Activated CD4-positive, CD25-positive, alpha-beta regulatory T cell treated with anti-CD3 and anti-CD28 coated beads, Interleukin-2, amount 50 U/mL, for 72 hours (primary cell): Measurements from ENCODE around the gene PANK4.
A peak's percentile ranks its signal among the peaks of the same experiment; 100 is the strongest.

Experiments used
- DNase-seq: peaks from one replicate; pipeline ENCODE4 v3.0.0; 2021

PANK4 gene

DNA sequence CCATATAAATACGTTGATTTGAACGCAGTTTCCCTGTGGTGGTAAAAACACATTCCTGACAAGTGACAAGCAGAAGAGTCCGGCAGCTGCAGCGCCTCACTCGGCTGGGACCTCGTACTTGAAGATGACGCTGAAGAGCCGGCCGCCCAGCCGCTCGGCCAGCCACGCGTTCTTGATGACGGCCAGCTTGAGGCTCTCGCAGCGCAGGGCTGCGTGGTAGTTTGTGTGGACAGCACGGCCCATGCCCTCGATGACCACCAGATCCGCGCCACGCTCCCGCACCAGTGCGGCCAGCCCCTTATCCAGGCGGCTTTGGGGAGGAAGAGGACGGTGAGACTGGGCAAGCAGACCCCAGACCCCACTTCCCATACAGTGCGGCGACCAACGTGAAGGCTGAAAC lies 17.6 kb downstream of the PANK4 start:
- no peak for DNase-seq

DNA sequence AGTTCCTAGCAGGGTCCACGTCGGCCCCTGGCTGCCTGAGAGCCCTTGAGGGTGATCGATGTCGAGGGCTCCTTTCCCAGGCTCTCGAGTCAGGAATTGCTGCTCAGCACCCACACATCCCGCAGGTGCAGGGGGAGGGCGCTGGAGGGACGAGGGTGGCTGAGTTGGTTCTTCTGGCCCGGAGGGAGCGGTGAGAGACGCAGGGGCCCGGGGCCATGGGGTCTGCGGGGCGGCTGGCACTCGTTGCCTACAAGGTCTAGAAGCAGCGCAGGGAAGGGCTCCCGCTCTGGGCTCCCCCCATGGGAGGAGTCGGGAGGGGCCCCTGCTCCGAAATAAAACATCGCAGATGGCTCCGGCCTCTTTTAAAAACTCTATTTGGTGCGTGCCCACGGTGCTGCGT lies 18.2 kb downstream of the PANK4 start:
- no peak for DNase-seq

DNA sequence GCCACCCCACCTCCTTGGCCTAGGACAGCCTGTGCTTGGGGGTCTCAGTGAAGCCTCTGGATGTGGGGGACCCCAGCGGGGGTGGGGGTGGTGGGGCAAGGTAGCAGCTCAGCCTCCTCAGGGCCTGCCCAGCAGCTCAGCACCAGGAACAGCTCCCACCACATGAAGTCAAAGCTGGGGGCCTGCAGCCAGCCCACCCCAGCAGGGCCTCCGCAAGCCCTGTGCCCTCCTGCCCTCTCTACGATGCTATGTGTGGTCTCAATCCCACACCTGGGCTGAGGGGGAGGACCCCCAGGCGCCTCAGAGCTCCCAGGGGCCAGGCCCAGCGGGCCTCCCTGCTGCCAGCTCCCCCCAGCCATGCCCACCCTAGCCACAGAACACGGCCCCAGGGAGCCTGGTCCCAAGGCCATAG lies 18.6 kb downstream of the PANK4 start:
- DNase-seq: no peak

GRCh38 chr1:2506901-2507565 lies 19.4 kb downstream of the PANK4 start:
- DNase-seq: no peak

DNA sequence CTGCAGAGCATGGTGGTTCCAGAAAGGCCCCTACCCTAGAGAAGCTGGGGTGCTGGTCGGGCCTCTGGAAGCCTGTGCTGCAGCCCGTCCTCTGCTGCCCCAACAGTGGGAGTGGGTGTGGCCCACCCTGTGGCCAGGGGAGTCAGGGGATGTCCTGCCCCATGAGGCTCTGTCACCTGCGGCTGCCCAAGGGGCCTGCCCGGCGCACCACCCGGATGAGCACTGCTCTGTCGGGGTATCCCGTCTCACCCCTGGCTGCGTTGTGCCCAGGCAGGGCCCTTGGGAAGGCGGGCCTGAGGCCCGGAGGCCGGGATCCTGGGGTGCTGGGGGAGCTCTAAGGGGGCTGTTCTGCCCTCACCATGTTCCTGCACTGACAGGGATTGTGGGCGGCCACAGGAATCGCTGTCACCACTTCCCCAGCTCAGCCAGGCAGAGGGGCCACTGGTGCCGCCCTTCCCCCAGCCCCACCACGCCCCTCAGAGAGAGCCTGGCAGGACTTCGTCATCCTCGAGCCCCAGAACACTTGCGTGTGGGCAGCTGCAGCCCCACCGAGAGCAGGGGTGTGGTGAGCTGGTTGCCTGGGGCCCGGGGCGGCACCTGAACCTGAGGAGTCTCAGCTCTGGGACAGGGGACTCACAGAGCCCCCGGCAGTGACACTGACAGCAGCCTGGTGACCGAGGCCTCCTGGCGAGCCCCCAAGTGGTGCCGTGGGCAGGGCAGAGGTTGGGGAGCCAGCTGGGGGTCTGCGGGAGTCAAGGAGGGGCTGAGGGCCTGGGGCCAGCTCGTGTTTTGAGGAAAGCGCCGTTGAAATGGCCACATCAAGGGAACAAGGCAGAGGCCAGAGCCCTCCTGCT lies 20.2 kb downstream of the PANK4 start:
- no peak for DNase-seq

DNA sequence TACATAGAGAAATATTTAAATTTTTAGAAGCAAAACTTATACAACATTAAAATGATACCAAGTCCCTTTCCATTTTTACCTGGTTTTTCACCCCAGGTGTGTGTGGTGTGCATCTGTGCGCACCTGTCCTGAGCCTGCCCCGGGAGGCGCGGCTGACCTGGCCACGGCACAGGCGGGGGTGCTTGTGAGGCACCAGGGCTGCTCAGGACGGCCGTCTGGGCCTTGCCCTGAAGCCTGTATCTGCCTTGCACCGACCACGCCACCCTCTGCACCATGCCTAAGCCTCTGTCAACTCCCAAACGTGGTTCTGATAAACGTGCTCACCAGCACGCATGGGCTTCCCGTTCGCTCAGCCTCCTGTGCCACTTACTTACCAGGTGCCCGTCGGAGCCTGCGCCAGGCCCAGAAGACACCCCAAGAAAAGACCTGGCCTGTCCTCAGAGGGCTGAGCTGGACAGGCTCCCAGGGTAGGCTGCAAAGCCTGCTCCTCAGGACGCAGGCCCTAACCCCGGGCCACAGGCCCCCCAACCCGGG lies 20.9 kb downstream of the PANK4 start:
- DNase-seq: no peak

DNA sequence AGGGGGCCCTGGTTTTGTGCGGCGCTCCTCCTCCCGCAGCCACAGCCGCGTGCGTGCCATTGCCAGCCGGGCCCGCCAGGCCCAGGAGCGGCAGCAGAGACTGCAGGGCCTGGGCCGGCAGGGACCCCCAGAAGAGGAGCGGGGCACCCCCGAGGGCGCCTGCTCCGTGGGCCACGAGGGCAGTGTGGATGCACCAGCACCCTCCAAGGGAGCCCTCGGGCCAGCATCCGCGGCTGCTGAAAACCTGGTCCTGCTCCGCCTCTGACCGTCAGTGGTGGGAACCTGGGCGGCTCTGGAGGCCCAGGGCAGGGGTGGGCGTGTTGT lies 21.5 kb downstream of the PANK4 start:
- no peak for DNase-seq

GRCh38 chr1:2504225-2504948 lies 22.0 kb downstream of the PANK4 start:
- DNase-seq: no peak

DNA sequence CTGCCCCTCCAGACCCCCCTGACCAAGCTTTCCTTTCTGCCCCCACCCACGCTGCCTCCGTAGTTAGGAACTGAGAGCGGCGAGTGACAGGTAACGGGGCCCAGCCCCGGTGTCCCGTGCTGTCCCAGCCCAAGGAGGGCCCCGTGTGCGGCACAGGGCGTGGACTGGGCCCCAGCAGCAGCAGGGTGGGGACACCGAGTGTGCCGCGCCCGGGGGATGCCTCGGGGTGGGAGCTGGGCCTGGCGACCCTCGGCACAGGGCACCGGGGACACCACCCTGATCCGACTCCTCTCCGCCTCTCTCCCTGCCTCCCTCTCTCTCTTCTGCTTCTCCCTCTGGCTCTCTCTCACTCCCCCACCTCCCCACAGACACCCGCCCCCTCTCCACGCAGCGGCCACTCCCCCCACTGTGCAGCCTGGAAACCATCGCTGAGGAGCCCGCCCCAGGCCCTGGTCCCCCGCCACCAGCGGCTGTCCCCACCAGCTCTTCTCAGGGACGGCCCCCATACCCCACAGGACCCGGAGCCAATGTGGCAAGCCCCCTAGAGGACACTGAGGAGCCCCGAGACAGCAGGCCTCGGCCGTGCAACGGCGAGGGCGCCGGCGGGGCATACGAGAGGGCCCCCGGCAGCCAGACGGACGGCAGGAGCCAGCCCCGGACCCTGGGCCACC lies 22.7 kb downstream of the PANK4 start:
- no peak for DNase-seq

DNA sequence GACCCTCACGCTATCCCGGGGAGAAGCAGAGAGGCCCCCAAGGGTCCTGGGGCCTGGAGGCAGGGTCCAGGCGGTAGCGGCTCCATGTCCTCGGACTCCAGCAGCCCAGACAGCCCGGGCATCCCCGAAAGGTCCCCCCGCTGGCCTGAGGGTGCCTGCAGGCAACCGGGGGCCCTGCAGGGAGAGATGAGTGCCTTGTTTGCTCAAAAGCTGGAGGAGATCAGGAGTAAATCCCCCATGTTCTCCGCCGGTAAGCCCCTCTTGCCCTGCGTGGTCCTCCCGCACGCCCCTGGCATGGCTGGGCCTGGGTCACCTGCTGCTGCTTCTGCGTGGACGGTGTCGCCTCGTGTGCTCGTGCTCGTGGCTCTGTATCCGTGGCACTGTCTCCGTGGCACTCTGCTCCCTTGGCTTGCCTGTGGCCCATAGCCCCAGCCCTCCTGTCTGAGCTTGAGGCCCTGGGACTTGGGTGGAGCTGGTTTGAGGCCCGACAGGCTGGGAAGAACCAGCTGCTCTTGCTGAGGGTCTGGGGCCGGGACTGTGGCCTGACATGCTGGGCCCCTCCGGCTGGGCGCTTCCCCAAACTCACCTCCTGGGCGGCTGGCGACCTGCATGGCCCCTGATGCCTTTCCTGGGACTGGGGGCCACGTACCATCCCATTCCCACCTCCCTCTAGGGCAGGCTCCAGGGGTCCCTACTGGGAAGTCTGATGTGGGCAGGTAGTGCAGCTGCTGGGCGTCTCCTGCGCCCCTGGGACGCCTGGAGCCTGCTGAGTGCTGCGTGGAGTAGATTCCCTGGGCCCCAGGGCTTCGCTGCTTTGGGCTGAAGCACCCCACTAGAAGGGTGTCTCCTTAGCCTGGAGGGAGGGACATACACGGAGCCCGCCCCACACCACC lies 23.5 kb downstream of the PANK4 start:
- DNase-seq: no peak

GRCh38 chr1:2502210-2502609 lies 24.2 kb downstream of the PANK4 start:
- DNase-seq: no peak

DNA sequence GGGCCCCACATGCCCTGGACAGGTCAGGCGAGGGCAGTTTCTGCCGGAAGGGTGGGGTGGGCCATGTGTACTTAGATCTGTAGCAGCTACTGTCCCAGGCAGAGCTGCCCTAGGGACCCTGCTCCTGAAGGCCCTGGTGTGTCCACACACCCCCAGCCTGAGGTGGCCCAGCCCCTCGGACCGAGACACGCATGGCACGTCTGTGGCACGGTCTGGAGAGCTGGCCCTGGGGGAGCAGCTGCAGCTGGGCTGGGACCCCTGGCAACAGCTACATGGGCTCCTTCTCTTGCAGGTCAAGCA lies 24.6 kb downstream of the PANK4 start:
- DNase-seq: no peak

DNA sequence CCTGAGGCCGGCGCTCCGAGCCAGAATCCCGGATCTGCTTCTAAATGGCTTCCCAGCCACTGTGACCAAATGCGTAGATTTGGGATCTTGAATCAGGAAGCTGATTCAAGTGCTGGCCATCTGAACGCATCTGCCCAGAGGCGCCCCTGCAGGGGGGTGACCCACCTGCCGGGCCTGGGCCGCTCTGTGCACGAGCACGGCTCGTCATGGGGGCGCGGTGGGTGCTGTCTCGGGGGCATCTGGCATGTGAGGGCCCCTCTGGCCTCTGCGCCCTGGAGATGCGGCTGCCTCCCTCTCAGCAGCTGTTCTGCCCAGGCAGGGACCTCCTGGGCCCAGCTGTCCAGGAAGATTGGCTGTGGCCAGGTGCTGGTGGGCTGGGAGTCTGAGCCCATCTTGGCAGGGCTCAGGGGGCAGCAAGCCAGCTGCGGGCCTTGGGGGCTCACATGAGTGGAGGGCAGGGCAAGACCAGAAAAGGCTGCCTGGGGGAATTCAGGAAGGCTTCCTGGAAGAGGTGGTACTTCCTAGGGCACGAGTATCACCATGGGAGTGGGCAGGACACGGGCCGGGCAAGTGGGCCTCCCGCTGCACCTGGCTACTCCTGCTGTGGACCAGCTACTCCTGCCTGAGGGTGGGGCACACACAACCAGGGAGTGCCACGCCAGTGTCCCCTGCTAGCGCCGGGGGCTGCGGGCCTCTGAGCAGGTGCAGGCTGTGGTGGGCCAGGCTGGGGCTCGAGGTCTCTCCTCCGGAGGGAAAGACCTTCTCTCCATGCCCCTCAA lies 25.2 kb downstream of the PANK4 start:
- DNase-seq: no peak

GRCh38 chr1:2499986-2500596 lies 26.3 kb downstream of the PANK4 start:
- peak; percentile 42 for DNase-seq

DNA sequence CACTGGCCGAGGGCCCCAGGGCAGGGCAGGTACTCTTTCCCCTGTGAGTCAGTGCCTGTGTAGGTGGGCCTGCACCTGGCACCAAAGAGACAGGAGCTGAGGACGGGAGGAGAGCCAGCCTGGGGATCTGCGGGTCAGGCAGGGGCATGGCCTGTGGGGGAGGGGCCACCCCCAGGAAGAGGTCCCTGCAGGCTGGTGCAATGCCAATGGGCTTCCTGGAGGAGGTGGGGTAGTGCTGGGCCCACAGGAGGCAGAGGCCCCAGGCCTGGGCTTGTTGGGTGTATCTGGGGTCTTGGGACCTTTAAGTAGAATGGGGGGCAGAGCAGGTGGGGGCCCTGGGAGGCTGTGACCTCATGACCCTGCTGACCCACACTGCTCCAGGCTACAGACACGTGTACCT lies 27.1 kb downstream of the PANK4 start:
- no peak for DNase-seq

- DNase-seq: no peak
Measured at GRCh38 chr1:2498648-2499047, 27.7 kb downstream of the PANK4 start.

DNA sequence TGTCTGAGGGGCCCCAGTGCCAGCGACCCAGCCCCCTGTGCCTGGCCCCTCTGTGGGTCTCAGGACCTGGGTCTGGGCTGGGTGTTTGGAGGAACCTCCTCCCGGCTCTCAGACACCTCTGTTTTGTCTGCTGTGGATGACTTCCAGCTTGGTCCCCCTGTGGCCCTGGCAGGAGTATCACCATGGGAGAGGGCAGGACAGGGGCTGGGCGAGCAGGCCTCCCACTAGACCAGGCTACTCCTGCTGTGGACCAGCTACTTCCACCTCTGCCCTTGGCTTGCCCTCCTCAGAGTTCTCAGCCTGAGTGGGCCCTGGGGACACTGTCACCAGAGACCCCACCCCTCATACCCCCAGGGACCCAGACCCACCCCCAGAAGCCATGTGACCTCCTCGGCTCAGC lies 28.5 kb downstream of the PANK4 start:
- DNase-seq: no peak

GRCh38 chr1:2496746-2497145 lies 29.6 kb downstream of the PANK4 start:
- DNase-seq: no peak

DNA sequence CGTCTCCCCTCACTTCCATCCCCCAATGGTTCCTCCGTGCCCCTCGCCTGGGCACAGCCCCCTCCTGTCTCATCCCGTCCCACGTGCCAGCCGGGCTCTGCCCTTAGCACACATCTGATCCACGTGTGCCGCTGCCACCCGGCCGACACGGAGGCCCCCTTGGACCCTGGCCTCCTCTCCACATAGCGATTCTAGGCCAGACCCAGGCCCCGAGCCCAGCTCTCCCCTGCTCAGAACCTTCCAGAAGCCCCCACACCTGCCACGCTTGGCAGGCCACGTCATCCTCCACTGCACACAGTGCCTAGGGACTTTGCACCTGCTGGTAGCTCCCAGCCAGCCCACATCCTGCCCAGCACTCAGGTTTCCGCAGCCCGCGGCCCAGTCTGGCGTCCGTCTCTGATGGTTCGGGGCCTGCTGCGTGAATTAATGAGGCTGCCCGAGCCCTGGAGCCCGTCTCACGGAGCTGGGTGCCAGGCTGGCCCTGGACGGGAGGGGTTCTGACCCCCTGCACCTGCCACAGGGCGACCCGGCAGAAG lies 30.2 kb downstream of the PANK4 start:
- DNase-seq: no peak

GRCh38 chr1:2495546-2495945 lies 30.9 kb downstream of the PANK4 start:
- no peak for DNase-seq

- no peak for DNase-seq
Measured at GRCh38 chr1:2495026-2495425, 31.4 kb downstream of the PANK4 start.
